Ectodermal cell (in vitro differentiated cells): ENCODE measurements around the gene GMDS.

Experiments
- H3K27ac ChIP-seq: 2 replicates; pipeline ENCODE4 v1.7.0; 2013; ENCODE audit warnings: mild to moderate bottlenecking, low read depth, low read length; ENCODE audit not compliant: insufficient read depth, poor library complexity, severe bottlenecking
- H3K27me3 ChIP-seq: 2 replicates; pipeline ENCODE4 v1.7.0; 2013; ENCODE audit warnings: mild to moderate bottlenecking, low read length; ENCODE audit not compliant: insufficient read depth, control insufficient read depth, poor library complexity, severe bottlenecking
- H3K36me3 ChIP-seq: one replicate; pipeline ENCODE4 v1.7.0; 2013; ENCODE audit warnings: low read length; ENCODE audit not compliant: control insufficient read depth, insufficient read depth
- H3K4me1 ChIP-seq: one replicate; pipeline ENCODE4 v1.7.0; 2013; ENCODE audit warnings: low read length; ENCODE audit not compliant: control insufficient read depth, insufficient read depth
- H3K4me3 ChIP-seq: 2 replicates; pipeline ENCODE4 v1.7.0; 2013; ENCODE audit warnings: low read depth, low read length, control low read depth; ENCODE audit not compliant: insufficient read depth
- H3K9me3 ChIP-seq: 2 replicates; pipeline ENCODE4 v1.7.0; 2013; ENCODE audit warnings: mild to moderate bottlenecking, low read length, moderate library complexity; ENCODE audit not compliant: control insufficient read depth
- WGBS, 2 experiments: methylation state at CpG; one replicate each; pipeline ENCODE4 v1.1.7; 2013; ENCODE audit warnings: missing lambda C conversion rate in 2 of 2; 5-methylcytosine and 5-hydroxymethylcytosine counted together

GMDS gene

GRCh38 chr6:2019051-2019450 is 226.4 kb downstream of the GMDS start:
- Histone ChIP-seq H3K4me3 (no peak overlapping the region), H3K36me3 (no peaks in the 10 kb centered on the region), H3K9me3 (no peaks in the 10 kb centered on the region), H3K27ac (no peak overlapping the region), H3K27me3 (no peaks in the 10 kb centered on the region), H3K4me1 (no peaks in the 10 kb centered on the region)

- Histone ChIP-seq H3K9me3 (no peaks in the 10 kb centered on the region), H3K27ac (no peak overlapping the region), H3K27me3 (no peaks in the 10 kb centered on the region), H3K4me1 (no peaks in the 10 kb centered on the region), H3K4me3 (no peak overlapping the region), H3K36me3 (no peaks in the 10 kb centered on the region)
- WGBS, 2 experiments: 67 to 71% methylated on average over 3 to 4 of the region's 4 CpGs
These were observed 229.4 kb downstream of the GMDS start for GRCh38 chr6:2016040-2016439.

- 90 to 100% methylated on average over 2 of the region's 2 CpGs for WGBS, 2 experiments
- Histone ChIP-seq H3K4me3 (no peak overlapping the region), H3K36me3 (no peaks in the 10 kb centered on the region), H3K27me3 (no peaks in the 10 kb centered on the region), H3K27ac (no peak overlapping the region), H3K4me1 (no peaks in the 10 kb centered on the region), H3K9me3 (no peaks in the 10 kb centered on the region)
These were observed 236.9 kb downstream of the GMDS start for GRCh38 chr6:2008383-2008976.

GRCh38 chr6:2007165-2007564 is 238.2 kb downstream of the GMDS start:
- no peaks in the 10 kb centered on the region for H3K9me3 ChIP-seq
- H3K4me1 ChIP-seq: no peaks in the 10 kb centered on the region
- no peaks in the 10 kb centered on the region for H3K36me3 ChIP-seq
- H3K27me3 ChIP-seq: no peaks in the 10 kb centered on the region
- H3K4me3 ChIP-seq: no peak overlapping the region
- no peak overlapping the region for H3K27ac ChIP-seq
- WGBS, 2 experiments: 68 to 72% methylated on average over 4 of the region's 4 CpGs

GRCh38 chr6:2004888-2005287 is 240.5 kb downstream of the GMDS start:
- no peak overlapping the region for H3K4me3 ChIP-seq
- no peaks in the 10 kb centered on the region for H3K9me3 ChIP-seq
- no peaks in the 10 kb centered on the region for H3K4me1 ChIP-seq
- no peaks in the 10 kb centered on the region for H3K36me3 ChIP-seq
- H3K27me3 ChIP-seq: no peaks in the 10 kb centered on the region
- no peak overlapping the region for H3K27ac ChIP-seq
- 99 to 100% methylated on average over 2 to 3 of the region's 3 CpGs for WGBS, 2 experiments

GRCh38 chr6:2000962-2001361 is 244.4 kb downstream of the GMDS start:
- Histone ChIP-seq H3K36me3 (no peaks in the 10 kb centered on the region), H3K9me3 (no peaks in the 10 kb centered on the region), H3K4me1 (no peaks in the 10 kb centered on the region), H3K27me3 (no peaks in the 10 kb centered on the region), H3K4me3 (no peak overlapping the region), H3K27ac (no peak overlapping the region)
- 91 to 100% methylated on average over 2 of the region's 2 CpGs for WGBS, 2 experiments

GRCh38 chr6:1997702-1998101 is 247.7 kb downstream of the GMDS start:
- Histone ChIP-seq H3K4me1 (no peaks in the 10 kb centered on the region), H3K27me3 (no peaks in the 10 kb centered on the region), H3K27ac (no peak overlapping the region), H3K9me3 (no peaks in the 10 kb centered on the region), H3K36me3 (no peaks in the 10 kb centered on the region), H3K4me3 (no peak overlapping the region)
- 93 to 95% methylated on average over 3 of the region's 3 CpGs for WGBS, 2 experiments

GRCh38 chr6:1995636-1996035 is 249.8 kb downstream of the GMDS start:
- 58 to 77% methylated on average over 2 of the region's 2 CpGs for WGBS, 2 experiments
- Histone ChIP-seq H3K36me3 (no peaks in the 10 kb centered on the region), H3K4me3 (no peak overlapping the region), H3K4me1 (no peaks in the 10 kb centered on the region), H3K27ac (no peak overlapping the region), H3K27me3 (no peaks in the 10 kb centered on the region), H3K9me3 (no peaks in the 10 kb centered on the region)

GRCh38 chr6:1993042-1993441 is 252.4 kb downstream of the GMDS start:
- no peaks in the 10 kb centered on the region for H3K9me3 ChIP-seq
- no peaks in the 10 kb centered on the region for H3K27me3 ChIP-seq
- no peak overlapping the region for H3K27ac ChIP-seq
- WGBS, 2 experiments: 90 to 93% methylated on average over 6 of the region's 6 CpGs
- H3K4me3 ChIP-seq: no peak overlapping the region
- no peaks in the 10 kb centered on the region for H3K36me3 ChIP-seq
- H3K4me1 ChIP-seq: no peaks in the 10 kb centered on the region

GRCh38 chr6:1991332-1991878 is 254.0 kb downstream of the GMDS start:
- Histone ChIP-seq H3K36me3 (no peaks in the 10 kb centered on the region), H3K4me3 (no peak overlapping the region), H3K4me1 (no peaks in the 10 kb centered on the region), H3K27ac (no peak overlapping the region), H3K9me3 (no peaks in the 10 kb centered on the region), H3K27me3 (no peaks in the 10 kb centered on the region)
- 93 to 96% methylated on average over 6 of the region's 6 CpGs for WGBS, 2 experiments

- Histone ChIP-seq H3K9me3 (no peaks in the 10 kb centered on the region), H3K4me1 (no peaks in the 10 kb centered on the region), H3K4me3 (no peak overlapping the region), H3K27me3 (no peaks in the 10 kb centered on the region), H3K27ac (no peak overlapping the region), H3K36me3 (no peaks in the 10 kb centered on the region)
- 83 to 88% methylated on average over 3 of the region's 3 CpGs for WGBS, 2 experiments
These were observed 256.6 kb downstream of the GMDS start for GRCh38 chr6:1988843-1989242.
